ES-I3 (cell line): ENCODE measurements around the gene CARNS1.

Source experiments
- H3K36me3 ChIP-seq: 2 replicates; pipeline ENCODE4 v1.6.1; 2013; ENCODE audit warnings: mild to moderate bottlenecking, low read length, control low read depth, moderate library complexity; ENCODE audit not compliant: insufficient read depth
- H3K4me1 ChIP-seq: 2 replicates; pipeline ENCODE4 v1.6.1; 2013; ENCODE audit warnings: mild to moderate bottlenecking, control low read depth, low read length; ENCODE audit not compliant: insufficient read depth
- H3K9ac ChIP-seq: 2 replicates; pipeline ENCODE4 v1.6.1; 2013; ENCODE audit warnings: low read depth, mild to moderate bottlenecking, low read length, moderate library complexity
- H3K9me3 ChIP-seq: 2 replicates; pipeline ENCODE4 v1.6.1; 2013; ENCODE audit warnings: mild to moderate bottlenecking, low read length, moderate library complexity; ENCODE audit not compliant: control insufficient read depth, insufficient read depth

The CARNS1 gene

GRCh38 chr11:67439321-67440228, 24.1 kb downstream of the CARNS1 start:
- Histone ChIP-seq H3K9me3 (no peaks in the 10 kb centered on the region), H3K36me3 (0 out of 2 replicates have a peak, but pooled peaks cover 7% of the 10 kb centered on the region), H3K4me1 (peaks cover 17% of the 10 kb centered on the region; the same call in 1 of the 2 replicates), H3K9ac (no peak overlapping the region)

GRCh38 chr11:67440229-67441097, 25.0 kb downstream of the CARNS1 start:
- Histone ChIP-seq H3K36me3 (0 out of 2 replicates have a peak, but pooled peaks cover 7% of the 10 kb centered on the region), H3K9ac (no peak overlapping the region), H3K9me3 (no peaks in the 10 kb centered on the region), H3K4me1 (peaks cover 17% of the 10 kb centered on the region; the same call in 1 of the 2 replicates)

GRCh38 chr11:67441098-67441563, 25.7 kb downstream of the CARNS1 start:
- H3K9me3 ChIP-seq = no peaks in the 10 kb centered on the region
- 0 out of 2 replicates have a peak, but pooled peaks cover 7% of the 10 kb centered on the region for H3K36me3 ChIP-seq
- peaks cover 15% of the 10 kb centered on the region; the same call in 1 of the 2 replicates for H3K4me1 ChIP-seq
- H3K9ac ChIP-seq = no peak overlapping the region

GRCh38 chr11:67441731-67442351, 26.4 kb downstream of the CARNS1 start:
- Histone ChIP-seq H3K36me3 (0 out of 2 replicates have a peak, but pooled peaks cover 7% of the 10 kb centered on the region), H3K9me3 (no peaks in the 10 kb centered on the region), H3K9ac (no peak overlapping the region), H3K4me1 (peaks cover 10% of the 10 kb centered on the region; the same call in 1 of the 2 replicates)

GRCh38 chr11:67442504-67443404, 27.3 kb downstream of the CARNS1 start:
- H3K4me1 ChIP-seq = peaks cover 3% of the 10 kb centered on the region; the same call in 1 of the 2 replicates
- no peaks in the 10 kb centered on the region for H3K9me3 ChIP-seq
- 0 out of 2 replicates have a peak, but pooled peaks cover 5% of the 10 kb centered on the region for H3K36me3 ChIP-seq
- H3K9ac ChIP-seq = peak overlapping the region; percentile 83

- Histone ChIP-seq H3K9me3 (no peaks in the 10 kb centered on the region), H3K4me1 (no peaks in the 10 kb centered on the region), H3K36me3 (0 out of 2 replicates have a peak, but pooled peaks cover 3% of the 10 kb centered on the region), H3K9ac (no peak overlapping the region)
These were observed 30.0 kb downstream of the CARNS1 start for GRCh38 chr11:67445515-67445914.

- H3K9me3 ChIP-seq = no peaks in the 10 kb centered on the region
These were observed 32.7 kb downstream of the CARNS1 start for GRCh38 chr11:67448220-67448609.

GRCh38 chr11:67449116-67449844, 33.8 kb downstream of the CARNS1 start:
- Histone ChIP-seq H3K9ac (no peak overlapping the region), H3K9me3 (no peaks in the 10 kb centered on the region), H3K36me3 (no peaks in the 10 kb centered on the region), H3K4me1 (no peaks in the 10 kb centered on the region)

More at GRCh38 chr11:67448220-67448609, 32.7 kb downstream of the CARNS1 start:
- Histone ChIP-seq H3K4me1 (no peaks in the 10 kb centered on the region), H3K9ac (no peak overlapping the region), H3K36me3 (no peaks in the 10 kb centered on the region)

- H3K9me3 ChIP-seq = no peaks in the 10 kb centered on the region
- H3K9ac ChIP-seq = no peak overlapping the region
- no peaks in the 10 kb centered on the region for H3K4me1 ChIP-seq
- no peaks in the 10 kb centered on the region for H3K36me3 ChIP-seq
These were observed 35.5 kb downstream of the CARNS1 start for GRCh38 chr11:67450796-67451657.

- H3K4me1 ChIP-seq = no peaks in the 10 kb centered on the region
- H3K9ac ChIP-seq = no peak overlapping the region
- no peaks in the 10 kb centered on the region for H3K9me3 ChIP-seq
- H3K36me3 ChIP-seq = no peaks in the 10 kb centered on the region
These were observed 36.1 kb downstream of the CARNS1 start for GRCh38 chr11:67451658-67451976.

- no peak within 1 kb of the TSS for H3K9ac ChIP-seq
- no peaks in the 10 kb centered on the region for H3K4me1 ChIP-seq
- no peaks in the 10 kb centered on the region for H3K36me3 ChIP-seq
- no peaks in the 10 kb centered on the region for H3K9me3 ChIP-seq
These were observed 36.9 kb downstream of the CARNS1 start, which contains the start of gene GPR152 for GRCh38 chr11:67452141-67452952. TSS of gene GPR152 (minus strand) at chr11:67452729. CDS start at chr11:67452724, 5 bp downstream.
